HEK293T (cell line): Measurements from ENCODE around the gene DYNC2LI1.

Source experiments
- FOXA1 ChIP-seq: fragments of 450-650 bp; IDR thresholded peaks from 2 replicates; pipeline ENCODE4 v1.6.1; 2016; ENCODE audit warnings: mild to moderate bottlenecking
- SUZ12 ChIP-seq: fragments of 450-650 bp; IDR thresholded peaks from 2 replicates; pipeline ENCODE4 v1.6.1; 2016; ENCODE audit warnings: mild to moderate bottlenecking

GRCh38 chr2:43737855-43738254 lies 36.0 kb upstream of the DYNC2LI1 start:
- TF ChIP-seq FOXA1 (no peak), SUZ12 (no peak)
